Measurements from ENCODE around the gene MICU1. TPM values are rescaled to one million over a fixed set of nuclear protein-coding genes. Genes with fewer than 3 reads are reported as not detected.

The MICU1 gene
- total RNA-seq, 1 experiment from 2014 or later, result 39.4 TPM

- Histone ChIP-seq H4K20me1 (ENCODE audit: insufficient read depth) (no peaks in the 10 kb centered on the region), H3K4me3 (replicated peaks in 1 of 2; ENCODE audit: low read depth in 1 of 2, low read length in 2 of 2) (no peak overlapping the region), H3K27ac (ENCODE audit: low read depth, low read length) (no peak overlapping the region), H3K79me2 (ENCODE audit: insufficient read depth, low read length) (no peaks in the 10 kb centered on the region), H3K27me3 (ENCODE audit: insufficient read depth, low read length) (no peaks in the 10 kb centered on the region), H3K9me2 (ENCODE audit: insufficient read depth) (no peaks in the 10 kb centered on the region), H3K4me2 (ENCODE audit: low read length) (no peak overlapping the region), H3K9me3 (ENCODE audit: control insufficient read depth in 1 of 2, insufficient read depth in 1 of 2, low read depth in 1 of 2, low read length in 2 of 2) (no peaks in the 10 kb centered on the region), H3K9ac (ENCODE audit: low read length) (no peak overlapping the region), H3K4me1 (ENCODE audit: control insufficient read depth in 1 of 2, insufficient read depth in 2 of 2, low read length in 2 of 2) (peaks cover 5 to 15% of the 10 kb centered on the region in 2 experiments; a peak in 3 of 4 replicates), H3K36me3 (ENCODE audit: control insufficient read depth in 1 of 2, insufficient read depth in 2 of 2, low read length in 2 of 2) (peaks cover 5 to 13% of the 10 kb centered on the region in 2 experiments; a peak in 2 of 4 replicates), H2AFZ (ENCODE audit: low read depth, low read length, poor library complexity, severe bottlenecking) (no peak overlapping the region)
- BruUV-seq (replicated peaks), result no TSS peak
- TF ChIP-seq REST (IDR thresholded peaks at IDR 0.05; ENCODE audit: low read depth) (no peak), EZH2phosphoT487 (IDR thresholded peaks at IDR 0.05; ENCODE audit: borderline replicate concordance) (no peak), ZBTB33 (IDR thresholded peaks at IDR 0.05; ENCODE audit: extremely low read depth, insufficient replicate concordance, low read length) (no peak), FOSL1 (IDR thresholded peaks at IDR 0.05; ENCODE audit: low read depth) (no peak), RAD21 (IDR thresholded peaks at IDR 0.05; ENCODE audit: low read depth) (no peak), TCF7L2 (IDR thresholded peaks at IDR 0.05; ENCODE audit: borderline replicate concordance, extremely low read depth, insufficient read depth, insufficient read length) (no peak), EGR1 (IDR thresholded peaks at IDR 0.05; ENCODE audit: low read depth) (no peak), ZNF274 (IDR thresholded peaks at IDR 0.05; ENCODE audit: low read depth, low read length) (no peak), SP1 (IDR thresholded peaks at IDR 0.05; ENCODE audit: low read depth) (no peak), ELF1 (IDR thresholded peaks at IDR 0.05; ENCODE audit: borderline replicate concordance, low read depth) (no peak), EZH2 (IDR thresholded peaks at IDR 0.05) (no peak), YY1 (IDR thresholded peaks at IDR 0.05; ENCODE audit: extremely low read depth, insufficient replicate concordance, low read depth, low read length) (no peak), POLR2AphosphoS5 (IDR thresholded peaks at IDR 0.05; ENCODE audit: low read depth, low read length) (no peak)
- ChIA-PET RAD21 (ENCODE audit: low non-redundant PET in 1 of 2, low total read pairs in 2 of 2, uncharacterized antibody in 2 of 2, unreplicated experiment in 2 of 2) (interaction anchor here in 1 of 2 experiments (1.2 kb wide), 1 partner anchor 212 kb away, joined by 4 read pairs; no protein-coding TSS in a partner anchor), POLR2A (interaction anchor here (1.0 to 2.1 kb wide), 5 partner anchors 11 to 62 kb away, joined by 3 to 12 read pairs (median 4); no protein-coding TSS in a partner anchor), CTCF (interaction anchor here (0.9 to 2.3 kb wide), 6 partner anchors 11 to 442 kb away, joined by 3 to 17 read pairs (median 4); no protein-coding TSS in a partner anchor)
- ATAC-seq (no peak), DNase-seq (ENCODE audit: low read depth, low spot score) (no peak)
- intact Hi-C loops (cut with micrococcal nuclease), result no loop called here
These were observed 287.7 kb downstream of the MICU1 start for GRCh38 chr10:72338180-72338579.

Data from HCT116 (cell line).